PC-9 (cell line): ENCODE measurements around the gene ARMC12. TPM values are rescaled to one million over a fixed set of nuclear protein-coding genes. Genes with fewer than 3 reads are reported as not detected.

ENCODE experiments used
- BruUV-seq: library from RNA; stranded (reverse); fragments of 400-500 nt; replicated peaks from 2 replicates; lab custom pipeline; 2021; lab: Mats Ljungman, UMichigan
- CTCF ChIA-PET: fragments of 300-600 bp; sonication (Branson Sonifier 250); formaldehyde crosslinking; loops from one replicate; lab custom pipeline; 2022; ENCODE audit warnings: antibody characterized with exemption; lab: Charles Lee
- POLR2A ChIA-PET: fragments of 300-600 bp; sonication (Branson Sonifier 250); formaldehyde crosslinking; loops from one replicate; lab custom pipeline; 2022; ENCODE audit warnings: antibody characterized with exemption; ENCODE audit not compliant: unreplicated experiment; lab: Charles Lee
- DNase-seq, 2 experiments: peaks; one replicate each; pipeline versions ENCODE4 v3.0.0 to v3.0.0-alpha.2; 2015 to 2022; ENCODE audit warnings: mixed read lengths in 1 of 2
- H2AFZ ChIP-seq: fragments of 200-600 bp; sonication (generic); 2 replicates; pipeline ENCODE4 v1.8.1; 2017; ENCODE audit warnings: antibody characterized with exemption
- H3F3A ChIP-seq: fragments of 200-600 bp; sonication (generic); 2 replicates; pipeline ENCODE4 v1.8.1; 2017; ENCODE audit warnings: antibody characterized with exemption, mild to moderate bottlenecking, low read depth; ENCODE audit not compliant: insufficient read depth
- H3K27ac ChIP-seq: fragments of 200-600 bp; sonication (generic); 2 replicates; pipeline ENCODE4 v1.6.1; 2016; ENCODE audit warnings: mixed run types
- H3K27me3 ChIP-seq: fragments of 200-600 bp; sonication (generic); 2 replicates; pipeline ENCODE4 v1.6.1; 2016; ENCODE audit warnings: low read depth, mixed run types; ENCODE audit not compliant: insufficient read depth
- H3K36me3 ChIP-seq: fragments of 200-600 bp; sonication (generic); 2 replicates; pipeline ENCODE4 v1.6.1; 2016; ENCODE audit warnings: low read depth, mixed run types
- H3K4me1 ChIP-seq: fragments of 200-600 bp; sonication (generic); replicated peaks from 2 replicates; pipeline ENCODE4 v1.6.1; 2016; ENCODE audit warnings: mixed run types; ENCODE audit not compliant: insufficient read depth
- H3K4me2 ChIP-seq: fragments of 200-600 bp; sonication (generic); 2 replicates; pipeline ENCODE4 v1.6.1; 2017; ENCODE audit warnings: mixed run types
- H3K4me3 ChIP-seq: fragments of 200-600 bp; sonication (generic); 2 replicates; pipeline ENCODE4 v1.6.1; 2016; ENCODE audit warnings: mixed run types
- H3K79me2 ChIP-seq: fragments of 200-600 bp; sonication (generic); 2 replicates; pipeline ENCODE4 v1.6.1; 2017; ENCODE audit warnings: low read depth, mixed run types
- H3K9me2 ChIP-seq: fragments of 200-600 bp; sonication (generic); 2 replicates; pipeline ENCODE4 v1.8.1; 2017; ENCODE audit warnings: mild to moderate bottlenecking; ENCODE audit not compliant: insufficient read depth
- H3K9me3 ChIP-seq: fragments of 200-600 bp; sonication (generic); 2 replicates; pipeline ENCODE4 v1.8.1; 2016; ENCODE audit warnings: low read depth; ENCODE audit not compliant: insufficient read depth
- H4K20me1 ChIP-seq: fragments of 200-600 bp; sonication (generic); 2 replicates; pipeline ENCODE4 v1.8.1; 2017; ENCODE audit not compliant: insufficient read depth
- CTCF ChIP-seq: fragments of 200-600 bp; sonication (generic); conservative IDR thresholded peaks from 2 replicates; pipeline ENCODE4 v1.6.1; 2017; ENCODE audit warnings: mixed run types, antibody characterized with exemption, mild to moderate bottlenecking, moderate library complexity
- EZH2 ChIP-seq: fragments of 200-600 bp; sonication (generic); IDR thresholded peaks from 2 replicates; pipeline ENCODE4 v1.8.0; 2017; ENCODE audit warnings: antibody characterized with exemption, low read depth
- intact Hi-C: fragments of 100-400 bp; cut with micrococcal nuclease; formaldehyde crosslinking; loops from one replicate; pipeline ENCODE4 v1.10.0; 2022; ENCODE audit not compliant: unreplicated experiment
- total RNA-seq: library from RNA; stranded (reverse); gene quantifications from 2 replicates; pipeline ENCODE4 v1.2.3, GENCODE V29; 2021

The ARMC12 gene
- total RNA-seq, 1 experiment from 2014 or later, result 0.57 TPM

GRCh38 chr6:35747877-35748276, 11.0 kb downstream of the ARMC12 start:
- Histone ChIP-seq H3K4me3 (no peak overlapping the region), H4K20me1 (no peaks in the 10 kb centered on the region), H3F3A (no peaks in the 10 kb centered on the region), H3K27me3 (no peaks in the 10 kb centered on the region), H2AFZ (no peak overlapping the region), H3K4me1 (no peaks in the 10 kb centered on the region), H3K9me3 (no peaks in the 10 kb centered on the region), H3K27ac (no peak overlapping the region), H3K79me2 (no peaks in the 10 kb centered on the region), H3K36me3 (no peaks in the 10 kb centered on the region), H3K9me2 (no peaks in the 10 kb centered on the region), H3K4me2 (no peak overlapping the region)
- intact Hi-C loops, result no loop called here
- ChIA-PET CTCF (no interaction called here), POLR2A (no interaction called here)
- BruUV-seq, result no TSS peak
- no peak for TF ChIP-seq EZH2
- no peak for DNase-seq

DNA sequence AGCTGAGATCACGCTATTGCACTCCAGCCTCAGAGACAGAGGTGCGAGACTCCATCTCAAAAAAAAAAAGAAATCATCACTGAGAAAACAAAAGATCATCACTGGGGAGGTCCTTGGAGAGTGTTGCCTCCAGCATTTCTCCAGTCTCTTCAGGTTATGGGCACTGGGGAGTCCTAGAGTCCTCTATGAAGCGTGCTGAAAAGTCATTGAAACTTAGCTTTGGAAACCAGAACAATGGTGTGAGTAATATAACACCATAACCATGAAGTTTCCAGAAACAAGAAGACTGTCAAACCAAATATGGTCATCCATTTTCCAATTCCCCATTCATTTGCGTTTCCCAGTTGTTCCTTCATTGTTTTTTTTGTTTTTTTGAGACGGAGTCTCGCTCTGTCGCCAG, 13.7 kb downstream of the ARMC12 start:
- H3K27me3 ChIP-seq, result no peaks in the 10 kb centered on the region
- peaks cover 13% of the 10 kb centered on the region for H3K4me1 ChIP-seq
- H3K36me3 ChIP-seq, result no peaks in the 10 kb centered on the region
- no peak for TF ChIP-seq EZH2
- no peak overlapping the region for H2AFZ ChIP-seq
- BruUV-seq, result no TSS peak
- H3F3A ChIP-seq, result peaks cover 14% of the 10 kb centered on the region
- H3K4me2 ChIP-seq, result no peak overlapping the region
- DNase-seq, result no peak
- H3K27ac ChIP-seq, result no peak overlapping the region
- ChIA-PET POLR2A (interaction anchor here (0.6 kb wide), 1 partner anchor 444 kb away, joined by 5 read pairs; no protein-coding TSS in a partner anchor), CTCF (no interaction called here)
- no peaks in the 10 kb centered on the region for H3K9me2 ChIP-seq
- H4K20me1 ChIP-seq, result no peaks in the 10 kb centered on the region
- intact Hi-C loops, result loop anchor here (5.0 kb wide), 1 partner anchor 342 kb away; no protein-coding TSS in a partner anchor
- no peak overlapping the region for H3K4me3 ChIP-seq
- no peaks in the 10 kb centered on the region for H3K9me3 ChIP-seq
- no peaks in the 10 kb centered on the region for H3K79me2 ChIP-seq

- H3K9me2 ChIP-seq, result no peaks in the 10 kb centered on the region
- CTCF ChIA-PET, result no interaction called here
- H3K27ac ChIP-seq, result no peak overlapping the region
- DNase-seq, result no peak
- no peak overlapping the region for H3K4me3 ChIP-seq
- no peaks in the 10 kb centered on the region for H4K20me1 ChIP-seq
- H3K4me2 ChIP-seq, result no peak overlapping the region
- H3K9me3 ChIP-seq, result no peaks in the 10 kb centered on the region
- no TSS peak for BruUV-seq
- H3K4me1 ChIP-seq, result peaks cover 13% of the 10 kb centered on the region
- H3K27me3 ChIP-seq, result no peaks in the 10 kb centered on the region
- intact Hi-C loops, result loop anchor here (5.0 kb wide), 1 partner anchor 341 kb away; no protein-coding TSS in a partner anchor
- H3K36me3 ChIP-seq, result no peaks in the 10 kb centered on the region
- TF ChIP-seq EZH2 (no peak), CTCF (no peak)
- H3F3A ChIP-seq, result peaks cover 14% of the 10 kb centered on the region
- POLR2A ChIA-PET, result interaction anchor here (0.6 kb wide), 1 partner anchor 200 kb away, joined by 4 read pairs; no protein-coding TSS in a partner anchor
- H3K79me2 ChIP-seq, result no peaks in the 10 kb centered on the region
- H2AFZ ChIP-seq, result no peak overlapping the region
Measured at GRCh38 chr6:35751594-35751993, 14.8 kb downstream of the ARMC12 start.

GRCh38 chr6:35752330-35752729, 15.5 kb downstream of the ARMC12 start:
- no peaks in the 10 kb centered on the region for H4K20me1 ChIP-seq
- no peaks in the 10 kb centered on the region for H3K27me3 ChIP-seq
- ChIA-PET CTCF (no interaction called here), POLR2A (no interaction called here)
- H3K36me3 ChIP-seq, result no peaks in the 10 kb centered on the region
- H3K4me2 ChIP-seq, result no peak overlapping the region
- no peak overlapping the region for H2AFZ ChIP-seq
- peaks cover 13% of the 10 kb centered on the region for H3K4me1 ChIP-seq
- BruUV-seq, result no TSS peak
- no peaks in the 10 kb centered on the region for H3K9me3 ChIP-seq
- no peak for DNase-seq
- no peak overlapping the region for H3K4me3 ChIP-seq
- no peaks in the 10 kb centered on the region for H3K9me2 ChIP-seq
- H3K27ac ChIP-seq, result no peak overlapping the region
- H3K79me2 ChIP-seq, result no peaks in the 10 kb centered on the region
- peaks cover 14% of the 10 kb centered on the region for H3F3A ChIP-seq
- intact Hi-C loops, result loop anchor here (5.0 kb wide), 1 partner anchor 340 kb away; no protein-coding TSS in a partner anchor
- no peak for TF ChIP-seq EZH2
- no peak for TF ChIP-seq CTCF
